HepG2 (cell line): ENCODE results near the gene DDOST.

Experiments used
- EZH2 ChIP-seq: conservative IDR thresholded peaks from 2 replicates; pipeline ENCODE4 v1.6.1; 2012; ENCODE audit warnings: mild to moderate bottlenecking, low read depth, low read length, moderate library complexity
- FIP1L1 ChIP-seq: fragments of 200-400 bp; formaldehyde crosslinking; IDR thresholded peaks from 2 replicates; pipeline ENCODE4 v1.6.1; 2018; ENCODE audit warnings: low read depth, mild to moderate bottlenecking, low read length, moderate library complexity, borderline replicate concordance; ENCODE audit not compliant: insufficient read depth
- HDAC6 ChIP-seq: fragments of 200-600 bp; sonication (generic); IDR thresholded peaks from 2 replicates; pipeline ENCODE4 v1.7.0; 2017; ENCODE audit warnings: mild to moderate bottlenecking, antibody characterized with exemption, low read length, low read depth
- ZMAT5 ChIP-seq: sonication (generic); formaldehyde crosslinking; IDR thresholded peaks from 2 replicates; pipeline ENCODE4 v1.5.0; 2020; ENCODE audit warnings: mild to moderate bottlenecking, low read depth, missing genetic modification reagents, borderline replicate concordance
- ZNF563 ChIP-seq: sonication (generic); formaldehyde crosslinking; IDR thresholded peaks from 2 replicates; pipeline ENCODE4 v1.8.0; 2022; ENCODE audit warnings: mild to moderate bottlenecking, moderate library complexity, missing genetic modification reagents

- TF ChIP-seq EZH2 (no peak), FIP1L1 (no peak), HDAC6 (no peak), ZNF563 (no peak), ZMAT5 (CRISPR knock-in tag) (no peak)
These were observed 27.0 kb downstream of the DDOST start for GRCh38 chr1:20634065-20634593.
